GM18951 (cell line): ENCODE data around the gene CEP20.

Experiments used
- POLR2A ChIP-seq: IDR thresholded peaks from 4 replicates; pipeline ENCODE4 v1.6.1; 2011; ENCODE audit warnings: mild to moderate bottlenecking; ENCODE audit not compliant: insufficient read length, insufficient read depth; ENCODE audit errors: extremely low read depth
- in situ Hi-C: fragments of 300-500 bp; cut with MboI; formaldehyde crosslinking; loops from one replicate; pipeline ENCODE4 v1.12.0; 2022; ENCODE audit warnings: low sequenced_read_pairs, mixed read lengths, inconsistent platforms; ENCODE audit not compliant: unreplicated experiment

The CEP20 gene

DNA sequence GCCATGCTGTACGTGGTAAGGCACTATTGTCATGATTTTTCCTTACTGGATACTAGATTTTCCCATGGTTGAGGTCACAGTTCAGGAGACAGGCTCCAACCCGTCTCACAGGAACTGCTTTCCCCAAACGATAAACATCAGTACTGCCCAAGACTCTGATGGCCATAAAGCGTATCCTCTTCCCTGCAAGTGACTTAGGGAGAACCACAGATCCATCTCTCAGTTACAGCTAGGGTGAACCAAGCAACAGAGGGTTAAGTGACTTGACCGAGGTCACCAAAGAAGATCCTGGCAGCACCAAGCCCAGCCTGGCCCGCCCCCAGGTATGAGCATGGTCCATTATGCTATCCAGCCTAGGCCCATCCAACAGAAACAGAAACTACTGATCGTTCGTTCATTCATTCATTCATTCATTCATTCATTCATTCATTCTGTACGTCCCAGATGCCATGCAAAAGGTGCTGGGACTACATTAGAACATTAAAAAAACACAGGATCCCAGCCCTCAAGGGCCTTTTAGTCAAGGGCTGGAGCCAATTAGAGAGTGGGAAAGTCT, 62.6 kb downstream of the CEP20 start:
- in situ Hi-C loops: no loop called here
- no peak for TF ChIP-seq POLR2A

DNA sequence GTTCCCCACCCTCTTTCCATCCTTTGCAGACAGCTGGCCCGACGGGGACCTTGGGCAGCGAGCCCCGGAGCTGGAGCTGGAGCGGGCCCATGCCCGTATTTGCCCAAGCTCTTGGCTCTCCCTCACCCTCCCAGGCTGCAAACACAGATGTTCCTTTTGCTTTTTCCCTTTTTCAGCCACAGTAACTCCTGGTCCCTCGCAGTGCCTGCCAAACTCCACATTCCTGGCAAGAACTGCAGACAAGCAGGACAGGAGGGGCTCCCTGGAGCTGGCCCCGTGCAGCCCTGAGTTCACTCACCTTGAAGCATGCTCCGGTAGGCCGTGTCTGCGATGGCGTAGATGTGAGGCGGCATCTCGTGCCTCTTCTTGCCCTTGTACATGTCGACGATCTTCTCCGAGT, 65.4 kb downstream of the CEP20 start:
- TF ChIP-seq POLR2A: no peak
- in situ Hi-C loops: no loop called here

GRCh38 chr16:15820837-15821236, 67.6 kb downstream of the CEP20 start:
- no peak for TF ChIP-seq POLR2A
- in situ Hi-C loops: no loop called here

- in situ Hi-C loops: no loop called here
- TF ChIP-seq POLR2A: no peak
Observed at GRCh38 chr16:15819046-15819445, 69.4 kb downstream of the CEP20 start.

DNA sequence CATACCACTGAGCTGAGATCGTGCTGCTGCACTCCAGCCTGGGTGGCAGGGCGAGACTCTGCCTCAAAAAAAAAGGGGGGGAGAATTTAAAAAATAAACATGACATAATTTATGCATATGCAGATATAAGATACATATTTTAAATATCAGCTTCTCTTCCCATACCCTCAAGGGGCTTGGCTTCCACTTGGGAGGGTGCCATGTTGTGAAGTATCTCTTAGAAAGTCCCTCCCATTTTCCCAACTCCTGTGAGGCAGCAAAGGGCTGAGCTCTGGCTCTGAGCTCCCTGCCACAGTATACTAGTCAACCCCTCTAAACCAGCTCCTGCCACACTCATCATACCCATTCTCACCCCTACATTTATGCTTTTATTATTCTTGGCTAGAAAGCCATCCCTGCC, 71.0 kb downstream of the CEP20 start:
- no peak for TF ChIP-seq POLR2A
- in situ Hi-C loops: no loop called here

GRCh38 chr16:15816228-15816627, 72.2 kb downstream of the CEP20 start:
- no peak for TF ChIP-seq POLR2A
- in situ Hi-C loops: no loop called here
